Effector CD8-positive, alpha-beta T cell (primary cell): ENCODE measurements around the gene SSTR4.
"Not testable (repeated sequence)": the region's sequence is repeated elsewhere in the genome, so short reads cannot be mapped to it uniquely, and the experiment has no call there.

Experiments used
- DNase-seq: peaks from one replicate; lab custom pipeline; 2025; lab: John Stamatoyannopoulos, UW

Gene SSTR4

DNA sequence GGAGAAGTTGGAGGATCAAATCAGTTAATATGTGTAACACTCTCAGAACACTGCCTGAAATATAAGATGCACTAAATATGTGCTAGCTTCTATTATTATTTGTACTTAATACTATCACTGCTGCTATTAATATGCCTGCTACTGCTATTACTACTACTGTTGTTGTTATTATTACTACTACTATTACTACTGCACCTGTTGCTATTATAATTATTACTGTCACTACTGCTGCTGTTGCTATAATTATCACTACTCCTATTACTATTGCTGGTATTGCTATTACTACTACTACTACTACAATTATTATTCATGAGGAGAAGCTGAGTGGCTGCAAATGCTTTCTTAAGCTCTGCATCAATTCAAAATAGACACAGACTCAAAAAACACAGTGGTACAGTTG is 16.7 kb upstream of the SSTR4 start:
- DNase-seq, result no peak

DNA sequence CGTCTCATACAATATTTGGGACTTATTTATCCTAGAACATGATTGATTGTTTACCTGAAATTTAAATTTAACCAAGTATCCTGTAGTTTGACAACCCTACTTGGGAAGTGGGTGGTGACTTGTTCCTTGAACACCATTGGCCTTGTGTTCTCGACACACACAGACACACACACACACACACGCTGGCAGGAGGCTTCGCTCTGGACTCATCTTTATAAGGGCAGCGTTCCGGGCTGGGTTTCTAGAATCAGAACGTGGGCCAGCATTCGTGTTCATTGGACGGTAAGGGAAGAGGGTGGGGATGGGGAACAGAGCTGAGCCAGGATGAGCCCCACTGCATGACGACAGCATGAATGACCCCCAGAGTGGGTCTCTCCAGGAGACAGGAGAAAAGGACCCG is 16.2 kb upstream of the SSTR4 start:
- no peak for DNase-seq

GRCh38 chr20:23019403-23019802 is 15.7 kb upstream of the SSTR4 start:
- DNase-seq, result no peak

- no peak for DNase-seq
These were observed 14.7 kb upstream of the SSTR4 start for GRCh38 chr20:23020230-23021018.

DNA sequence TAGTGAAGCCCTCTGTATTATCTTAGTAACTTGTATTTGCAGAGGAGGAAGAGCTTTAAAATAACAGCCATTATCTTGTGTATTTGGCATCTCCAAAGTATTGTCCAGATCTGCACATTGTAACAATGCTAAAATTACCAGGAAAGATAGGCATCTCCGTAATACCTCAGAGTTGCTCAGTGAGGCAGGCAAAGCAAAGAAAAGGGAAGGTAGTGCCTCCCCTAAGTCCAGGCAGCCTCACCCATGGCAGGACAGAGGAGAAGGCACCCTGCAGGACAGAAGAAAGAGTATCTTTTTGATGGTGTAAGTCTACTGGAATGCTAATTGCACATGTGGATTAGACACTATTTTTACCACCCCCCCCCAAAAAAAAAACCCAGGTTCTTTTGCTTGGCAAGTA is 13.6 kb upstream of the SSTR4 start:
- DNase-seq, result no peak

DNA sequence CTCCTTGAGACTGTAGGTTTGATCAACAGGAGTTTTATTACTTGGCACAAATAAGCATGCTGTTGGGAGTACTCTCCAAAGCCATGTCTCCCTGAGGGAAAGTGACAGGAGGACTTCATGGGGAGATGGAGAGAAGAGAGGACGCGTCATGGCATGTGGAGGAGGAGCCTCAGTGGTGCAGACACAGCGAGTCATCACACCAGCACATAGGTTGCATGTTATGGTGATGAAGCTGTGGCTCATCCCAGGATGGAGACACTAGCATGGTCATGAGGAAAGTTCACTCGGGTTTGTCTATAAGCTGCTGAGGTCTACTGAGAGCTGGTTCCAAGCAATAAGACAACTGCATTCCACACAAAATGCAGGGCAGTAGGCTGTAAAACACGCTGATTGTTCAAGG is 13.2 kb upstream of the SSTR4 start:
- DNase-seq, result no peak

GRCh38 chr20:23022849-23023248 is 12.3 kb upstream of the SSTR4 start:
- no peak for DNase-seq

- DNase-seq, result no peak
These were observed 11.4 kb upstream of the SSTR4 start for GRCh38 chr20:23023621-23024177.

GRCh38 chr20:23024701-23025100 is 10.4 kb upstream of the SSTR4 start:
- DNase-seq, result no peak

DNA sequence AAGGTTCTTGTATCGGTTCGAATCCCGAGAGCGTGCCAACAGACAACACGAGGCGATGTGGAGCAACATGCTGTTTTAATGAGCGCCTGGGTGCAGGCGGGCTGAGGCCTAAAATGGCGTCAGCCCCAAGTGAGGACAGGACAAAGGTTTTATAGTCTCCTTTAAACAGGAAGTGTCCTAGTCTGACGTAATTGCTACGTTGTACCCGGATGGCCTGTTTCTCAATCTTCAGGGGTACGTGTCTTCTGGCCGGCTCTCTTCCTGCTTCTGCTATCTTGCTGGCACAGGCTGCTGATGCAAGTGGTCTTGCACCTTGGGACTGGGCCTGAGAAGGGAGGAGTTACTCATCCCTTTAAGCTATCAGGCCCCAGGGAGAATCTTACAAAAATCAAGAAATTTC is 9.6 kb upstream of the SSTR4 start:
- DNase-seq, result not testable (repeated sequence)

- DNase-seq, result no peak
These were observed 7.4 kb upstream of the SSTR4 start for GRCh38 chr20:23027721-23028120.

GRCh38 chr20:23028392-23028791 is 6.7 kb upstream of the SSTR4 start:
- no peak for DNase-seq

GRCh38 chr20:23029324-23029723 is 5.8 kb upstream of the SSTR4 start:
- DNase-seq, result no peak

DNA sequence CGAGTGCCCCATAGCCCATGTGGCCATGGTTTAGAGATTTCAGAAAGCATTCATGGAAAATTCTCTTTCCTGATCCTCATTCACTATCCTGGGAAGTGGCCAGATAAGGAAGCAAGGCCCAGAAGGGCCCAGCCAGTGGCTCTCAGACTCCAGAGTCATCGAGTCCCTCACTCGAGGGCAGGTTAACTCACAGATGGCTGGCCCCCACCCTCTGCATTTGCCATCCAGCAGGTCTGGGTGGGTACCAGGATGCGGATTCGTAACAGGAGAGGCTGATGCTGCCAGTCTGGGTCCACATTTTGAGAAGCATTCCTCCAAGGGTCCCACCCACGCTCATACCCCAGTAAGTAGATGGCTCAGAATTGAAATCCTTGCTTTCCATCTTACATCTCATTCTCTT is 3.8 kb upstream of the SSTR4 start:
- DNase-seq, result no peak

DNA sequence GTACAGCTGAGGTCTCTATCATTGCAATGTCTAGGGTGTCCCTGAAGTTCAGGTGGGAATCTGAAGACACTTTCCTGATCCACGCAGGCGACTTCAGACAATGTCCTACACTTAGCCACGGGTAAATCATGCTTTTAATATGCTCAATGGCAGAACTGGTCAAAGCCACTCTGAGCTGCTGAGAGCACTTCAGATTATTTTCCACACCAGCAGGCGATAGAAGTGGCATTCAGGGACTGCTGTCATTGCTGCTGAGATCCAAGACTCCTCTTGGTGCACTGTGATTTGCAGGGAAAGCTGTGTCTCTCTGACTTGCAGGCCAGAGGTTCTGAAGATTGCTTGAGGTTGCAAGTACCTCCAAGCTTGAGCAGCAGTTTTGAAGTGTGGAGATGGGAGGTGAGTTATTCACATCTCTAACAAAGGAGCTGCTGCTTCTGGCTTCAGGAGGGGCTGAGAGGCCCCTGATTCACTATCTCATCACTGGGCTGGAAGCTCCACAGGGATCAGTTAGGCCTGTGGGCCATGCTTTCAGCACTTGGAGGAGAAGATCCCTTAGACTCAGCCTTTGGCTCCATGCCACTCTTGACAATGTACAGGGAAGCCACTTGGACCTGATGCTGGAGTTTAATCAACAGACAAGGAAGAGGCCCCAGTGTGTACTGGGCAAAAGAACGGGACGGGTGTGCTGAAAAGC is 2.9 kb upstream of the SSTR4 start:
- DNase-seq, result no peak

DNA sequence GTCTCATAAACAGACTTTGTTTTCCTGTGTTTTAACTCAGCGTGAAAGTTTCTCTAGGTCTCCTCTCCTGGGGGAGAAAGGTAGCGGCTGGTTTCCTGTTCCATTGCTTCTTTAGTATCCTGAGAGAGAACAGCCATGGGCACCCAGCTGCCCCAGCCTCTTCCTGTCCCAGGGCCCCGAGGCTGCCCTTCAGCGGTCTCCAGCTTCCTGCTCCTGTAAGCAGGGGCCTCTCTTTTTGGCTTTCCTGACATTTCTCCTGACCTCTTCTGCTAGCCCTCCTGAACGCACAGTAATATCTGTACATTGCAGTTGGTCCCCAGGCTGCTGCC is 2.4 kb upstream of the SSTR4 start:
- DNase-seq, result no peak

DNA sequence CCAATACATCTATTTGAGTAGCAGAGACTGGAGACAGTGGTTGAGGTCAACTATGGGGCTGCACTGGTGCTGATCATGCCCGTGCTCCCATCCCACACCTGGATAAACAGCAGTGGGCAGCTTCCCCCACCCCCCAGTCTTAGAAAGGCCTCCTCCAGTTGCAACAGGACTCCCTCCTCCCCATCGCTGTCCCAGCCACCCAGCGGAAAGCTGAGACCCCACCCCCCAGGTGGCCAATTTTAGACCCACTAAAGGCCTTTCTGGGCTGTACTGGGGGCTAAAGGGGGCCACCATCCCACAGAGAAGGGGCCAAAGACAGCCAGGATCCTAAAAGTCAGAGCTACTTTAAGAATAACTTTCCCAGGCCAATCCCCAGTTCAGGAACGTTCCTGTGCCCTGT is 1.2 kb upstream of the SSTR4 start:
- DNase-seq, result no peak

DNA sequence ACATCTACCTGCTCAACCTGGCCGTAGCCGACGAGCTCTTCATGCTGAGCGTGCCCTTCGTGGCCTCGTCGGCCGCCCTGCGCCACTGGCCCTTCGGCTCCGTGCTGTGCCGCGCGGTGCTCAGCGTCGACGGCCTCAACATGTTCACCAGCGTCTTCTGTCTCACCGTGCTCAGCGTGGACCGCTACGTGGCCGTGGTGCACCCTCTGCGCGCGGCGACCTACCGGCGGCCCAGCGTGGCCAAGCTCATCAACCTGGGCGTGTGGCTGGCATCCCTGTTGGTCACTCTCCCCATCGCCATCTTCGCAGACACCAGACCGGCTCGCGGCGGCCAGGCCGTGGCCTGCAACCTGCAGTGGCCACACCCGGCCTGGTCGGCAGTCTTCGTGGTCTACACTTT is 619 bp downstream of the SSTR4 start:
- DNase-seq, result no peak

GRCh38 chr20:23036371-23036770 is 1.3 kb downstream of the SSTR4 start:
- no peak for DNase-seq

- DNase-seq, result no peak
These were observed 1.9 kb downstream of the SSTR4 start for GRCh38 chr20:23037017-23037481.

DNA sequence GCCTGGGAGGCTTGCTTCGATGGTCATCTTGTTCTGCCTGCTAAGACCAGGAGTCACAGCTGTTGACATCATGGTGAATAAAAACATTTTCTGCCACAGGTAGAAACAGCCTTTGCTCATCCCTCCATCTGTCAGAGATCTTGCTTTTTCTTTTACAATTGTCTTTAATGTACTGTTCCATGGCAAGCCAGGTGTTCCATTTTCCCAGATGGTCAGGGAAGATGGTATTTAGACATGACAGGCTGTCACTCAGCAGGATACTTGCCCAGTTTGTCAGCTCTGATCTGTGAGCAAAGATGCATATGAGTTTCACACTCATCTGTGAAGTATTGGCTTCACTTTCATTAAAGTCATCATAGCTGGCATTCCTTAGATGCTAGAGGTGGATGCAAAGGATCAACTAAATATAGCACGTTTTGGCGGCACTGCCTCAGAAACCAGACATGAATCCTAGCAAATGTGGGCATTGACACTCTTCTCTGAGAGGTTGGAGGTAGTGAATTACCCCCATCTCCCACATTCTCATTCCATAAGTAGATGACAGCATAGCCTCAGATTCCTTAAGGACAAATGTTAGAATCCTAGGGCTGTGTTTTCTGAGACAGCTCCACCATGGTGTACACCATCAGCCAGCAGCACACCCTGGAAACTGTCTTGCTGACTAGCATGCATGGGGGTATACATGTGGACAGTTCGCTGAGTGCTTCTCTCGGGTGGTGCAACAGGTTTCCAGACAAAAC is 4.2 kb downstream of the SSTR4 start:
- DNase-seq, result no peak

- no peak for DNase-seq
These were observed 4.9 kb downstream of the SSTR4 start for GRCh38 chr20:23039885-23040508.
